Common myeloid progenitor, CD34-positive (primary cell): Measurements from ENCODE around the gene NR2C2AP.

Source experiments
- CTCF ChIA-PET: fragments of 350-600 bp; sonication (Branson Sonifier 250); formaldehyde crosslinking; loops from one replicate; lab custom pipeline; 2021; ENCODE audit warnings: antibody characterized with exemption; lab: Charles Lee
- POLR2A ChIA-PET: fragments of 350-600 bp; sonication (Branson Sonifier 250); formaldehyde crosslinking; loops from one replicate; lab custom pipeline; 2021; ENCODE audit warnings: antibody characterized with exemption; lab: Charles Lee
- DNase-seq, 3 donors: peaks; one replicate each; pipeline versions ENCODE4 v3.0.0 to v3.0.0-alpha.2; 2013
- H3K27ac ChIP-seq, 2 experiments: 1 replicate in 1 of 2; 2 replicates in 1 of 2; pipeline ENCODE4 v1.7.0; 2013; ENCODE audit warnings: inconsistent platforms in 2 of 2, low read length in 2 of 2, mild to moderate bottlenecking in 2 of 2, low read depth in 1 of 2, moderate library complexity in 1 of 2; ENCODE audit not compliant: severe bottlenecking in 2 of 2, insufficient read depth in 1 of 2, poor library complexity in 1 of 2
- H3K27me3 ChIP-seq, 5 experiments: replicated peaks in 2 of 5; 1 replicate in 3 of 5; 2 replicates in 2 of 5; pipeline versions ENCODE4 v1.6.1 to v1.7.0; 2013; ENCODE audit warnings: low read length in 4 of 5, mild to moderate bottlenecking in 2 of 5, moderate library complexity in 2 of 5, inconsistent platforms in 1 of 5; ENCODE audit not compliant: insufficient read depth in 5 of 5, control insufficient read depth in 4 of 5
- H3K36me3 ChIP-seq, 4 experiments: 1 replicate in 2 of 4; 2 replicates in 2 of 4; pipeline versions ENCODE4 v1.6.1 to v1.7.0; 2013; ENCODE audit warnings: low read length in 3 of 4, control low read depth in 1 of 4, mild to moderate bottlenecking in 1 of 4; ENCODE audit not compliant: control insufficient read depth in 4 of 4, insufficient read depth in 4 of 4
- H3K4me1 ChIP-seq, 4 experiments: 1 replicate in 3 of 4; 2 replicates in 1 of 4; pipeline versions ENCODE4 v1.6.1 to v1.7.1; 2013; ENCODE audit warnings: low read length in 3 of 4, mild to moderate bottlenecking in 3 of 4, control low read depth in 1 of 4, inconsistent platforms in 1 of 4, moderate library complexity in 1 of 4; ENCODE audit not compliant: control insufficient read depth in 4 of 4, insufficient read depth in 4 of 4; ENCODE audit errors: control extremely low read depth in 1 of 4
- H3K4me3 ChIP-seq, 7 experiments: 1 replicate in 4 of 7; 2 replicates in 3 of 7; pipeline versions ENCODE4 v1.5.1 to v1.7.0; 2013; ENCODE audit warnings: mild to moderate bottlenecking in 7 of 7, low read length in 6 of 7, moderate library complexity in 6 of 7, inconsistent platforms in 2 of 7, low read depth in 2 of 7, control low read depth in 1 of 7; ENCODE audit not compliant: insufficient read depth in 4 of 7, control insufficient read depth in 1 of 7; ENCODE audit errors: extremely low read depth in 1 of 7
- H3K9me3 ChIP-seq, 5 experiments: 1 replicate in 4 of 5; 2 replicates in 1 of 5; pipeline versions ENCODE4 v1.6.1 to v1.7.1; 2013; ENCODE audit warnings: low read length in 4 of 5, mild to moderate bottlenecking in 2 of 5, inconsistent platforms in 1 of 5, low read depth in 1 of 5, moderate library complexity in 1 of 5; ENCODE audit not compliant: control insufficient read depth in 4 of 5, insufficient read depth in 2 of 5; ENCODE audit errors: control extremely low read depth in 1 of 5
- WGBS: methylation state at CpG from one replicate; pipeline ENCODE4 v1.1.5; 2013; ENCODE audit not compliant: insufficient coverage; 5-methylcytosine and 5-hydroxymethylcytosine counted together

NR2C2AP gene

DNA sequence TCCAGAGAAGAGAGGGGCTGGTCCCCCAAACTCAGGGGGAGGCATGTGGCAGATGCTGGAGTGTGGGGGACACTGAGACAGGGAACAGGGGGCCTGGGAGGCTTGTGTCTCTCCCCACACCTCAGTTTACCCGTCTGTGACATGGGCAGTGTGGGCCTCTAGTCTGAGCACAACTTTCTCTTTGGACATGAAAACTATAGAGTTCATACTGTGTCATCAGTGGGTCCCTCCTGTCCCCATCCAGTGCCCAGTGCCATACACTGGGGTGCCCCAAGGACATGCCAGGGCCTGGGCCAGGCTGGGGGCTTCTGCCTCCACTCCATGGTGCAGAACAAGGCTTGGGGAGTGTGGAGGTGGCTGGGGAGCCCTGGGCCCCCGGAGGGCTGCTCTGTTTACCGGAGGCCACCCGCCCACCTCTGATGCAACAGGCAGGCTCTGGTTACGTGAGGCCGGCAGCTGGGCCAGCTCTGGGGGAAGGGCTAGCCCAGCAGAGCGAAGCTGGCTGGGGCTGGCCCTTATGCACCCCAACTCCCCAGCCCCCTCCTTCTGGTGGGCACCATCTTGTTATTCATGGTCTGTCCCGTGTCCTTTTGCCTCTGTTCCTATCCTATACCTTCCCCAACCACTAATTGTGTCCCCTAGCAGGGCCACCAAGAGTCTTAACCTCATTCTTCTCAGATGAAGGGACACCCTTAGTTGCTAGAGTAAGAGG lies 31.2 kb downstream of the NR2C2AP start:
- 91% methylated on average over 7 of the region's 8 CpGs for WGBS
- no peak for DNase-seq
- ChIA-PET CTCF (interaction anchor here (5.8 kb wide), 1 partner anchor 24 kb away, joined by 46 read pairs; no protein-coding TSS in a partner anchor), POLR2A (no interaction called here)
- peaks cover 0 to 8% (median 4%) of the 10 kb centered on the region in 4 experiments for H3K36me3 ChIP-seq
- peaks cover 0 to 7% (median 2%) of the 10 kb centered on the region in 5 experiments for H3K27me3 ChIP-seq
- H3K4me3 ChIP-seq, result no peak overlapping the region
- peaks cover 0 to 18% (median 10%) of the 10 kb centered on the region in 4 experiments for H3K4me1 ChIP-seq
- no peak overlapping the region for H3K27ac ChIP-seq
- no peaks in the 10 kb centered on the region for H3K9me3 ChIP-seq

- peaks cover 0 to 18% (median 10%) of the 10 kb centered on the region in 4 experiments for H3K4me1 ChIP-seq
- H3K36me3 ChIP-seq, result no peaks in the 10 kb centered on the region
- 95% methylated on average over 5 of the region's 6 CpGs for WGBS
- no peaks in the 10 kb centered on the region for H3K9me3 ChIP-seq
- CTCF ChIA-PET, result no interaction called here
- POLR2A ChIA-PET, result no interaction called here
- peaks cover 0 to 7% (median 2%) of the 10 kb centered on the region in 5 experiments for H3K27me3 ChIP-seq
- no peak for DNase-seq
- no peak overlapping the region for H3K27ac ChIP-seq
- H3K4me3 ChIP-seq, result peak overlapping the region in 1 of 7 experiments; percentile 40
Measured at GRCh38 chr19:19170873-19171672, 32.1 kb downstream of the NR2C2AP start.

- H3K27ac ChIP-seq, result no peak within 1 kb of the TSS
- H3K36me3 ChIP-seq, result no peaks in the 10 kb centered on the region
- peaks cover 0 to 7% (median 2%) of the 10 kb centered on the region in 5 experiments for H3K27me3 ChIP-seq
- POLR2A ChIA-PET, result no interaction called here
- H3K4me1 ChIP-seq, result peaks cover 0 to 18% (median 10%) of the 10 kb centered on the region in 4 experiments
- peak; percentile 56 to 84 (median 83) for DNase-seq
- H3K9me3 ChIP-seq, result no peaks in the 10 kb centered on the region
- peak within 1 kb of the TSS in 5 of 7 experiments; percentile 1 to 56 (median 19) for H3K4me3 ChIP-seq
- CTCF ChIA-PET, result interaction anchor here (1.0 kb wide), 1 partner anchor 116 kb away, joined by 3 read pairs; no protein-coding TSS in a partner anchor
- WGBS, result 15% methylated on average over 42 of the region's 56 CpGs
Measured at GRCh38 chr19:19170053-19170872, 33.0 kb downstream of the NR2C2AP start, which contains the start of gene MEF2B. TSS of gene MEF2B (minus strand) at chr19:19170263. CDS start at chr19:19150735, 19,528 bp downstream.

DNA sequence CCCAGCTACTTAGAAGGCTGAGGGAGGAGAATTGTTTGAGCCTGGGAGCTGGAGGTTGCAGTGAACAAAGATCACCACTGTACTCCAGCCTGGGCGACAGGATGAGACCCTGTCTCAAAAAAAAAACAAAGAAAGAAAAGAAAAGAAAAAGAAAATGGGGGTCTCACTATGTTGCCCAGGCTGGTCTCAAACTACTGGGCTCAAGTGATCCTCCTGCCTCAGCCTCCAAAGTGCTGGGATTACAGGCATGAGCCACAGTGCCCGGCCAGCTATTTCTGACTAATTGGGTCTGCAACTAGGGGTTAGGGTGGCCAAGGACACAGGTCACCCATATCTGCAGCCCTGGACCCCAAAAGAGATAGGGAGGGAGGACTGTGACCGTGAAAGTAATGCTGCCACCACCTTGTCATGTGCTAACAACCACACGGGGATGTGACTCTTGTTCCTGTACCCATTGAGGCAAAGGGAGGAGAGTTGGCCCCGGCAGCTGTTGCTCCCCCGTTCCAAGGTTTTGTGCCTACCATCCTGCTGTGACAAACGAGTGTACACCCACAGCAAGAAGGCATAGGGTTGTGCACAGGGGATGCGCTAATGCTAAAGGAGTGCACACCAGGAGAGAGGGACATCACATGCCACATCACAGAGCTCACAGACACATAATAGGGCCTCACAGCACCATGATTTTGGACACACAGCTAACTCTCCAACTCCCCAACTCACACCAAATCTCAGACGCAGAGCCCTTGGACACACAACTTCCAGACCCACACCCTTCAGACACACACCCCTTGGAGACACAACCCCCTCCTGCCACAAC lies 33.8 kb downstream of the NR2C2AP start:
- WGBS, result 90% methylated on average over 9 of the region's 9 CpGs
- Histone ChIP-seq H3K4me1 (peaks cover 0 to 18% (median 10%) of the 10 kb centered on the region in 4 experiments), H3K27ac (no peak overlapping the region), H3K9me3 (no peaks in the 10 kb centered on the region), H3K27me3 (peaks cover 0 to 7% (median 2%) of the 10 kb centered on the region in 5 experiments), H3K4me3 (peak overlapping the region in 3 of 7 experiments; percentile 1 to 56 (median 40)), H3K36me3 (no peaks in the 10 kb centered on the region)
- CTCF ChIA-PET, result interaction anchor here (1.0 kb wide), 1 partner anchor 115 kb away, joined by 3 read pairs; no protein-coding TSS in a partner anchor
- POLR2A ChIA-PET, result interaction anchor here (0.6 kb wide), 1 partner anchor 109 kb away, joined by 4 read pairs; no protein-coding TSS in a partner anchor
- DNase-seq, result no peak

GRCh38 chr19:19167612-19168011 lies 35.6 kb downstream of the NR2C2AP start:
- H3K36me3 ChIP-seq, result no peaks in the 10 kb centered on the region
- no peak overlapping the region for H3K4me3 ChIP-seq
- CTCF ChIA-PET, result interaction anchor here (1.6 to 2.1 kb wide), 2 partner anchors 11 to 21 kb away, joined by 5 to 6 read pairs; no protein-coding TSS in a partner anchor
- no peak overlapping the region for H3K27ac ChIP-seq
- DNase-seq, result no peak
- POLR2A ChIA-PET, result no interaction called here
- H3K27me3 ChIP-seq, result peaks cover 0 to 7% (median 2%) of the 10 kb centered on the region in 5 experiments
- H3K4me1 ChIP-seq, result peaks cover 0 to 18% (median 10%) of the 10 kb centered on the region in 4 experiments
- WGBS, result 100% methylated on average over 3 of the region's 3 CpGs
- no peaks in the 10 kb centered on the region for H3K9me3 ChIP-seq

DNA sequence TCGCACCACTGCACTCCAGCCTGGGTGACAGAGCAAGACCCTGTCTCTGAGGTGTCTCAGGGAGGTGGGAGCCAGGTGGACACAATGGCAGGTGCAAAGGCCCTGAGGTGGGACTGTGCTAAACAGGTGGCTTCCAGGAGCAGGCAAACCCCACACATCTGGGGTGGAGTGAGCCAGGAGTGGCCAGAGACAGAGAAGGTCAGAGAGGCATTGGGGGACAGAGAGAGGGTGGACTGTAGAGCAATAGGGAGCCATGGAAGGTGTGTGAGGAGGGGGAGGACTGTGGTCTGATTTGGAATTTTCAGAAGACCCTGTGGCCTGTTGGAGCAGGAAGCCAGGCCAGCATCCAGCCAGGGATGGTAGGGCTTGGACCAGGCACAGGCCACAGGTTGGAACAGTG lies 37.8 kb downstream of the NR2C2AP start:
- Histone ChIP-seq H3K36me3 (no peaks in the 10 kb centered on the region), H3K4me3 (no peak overlapping the region), H3K27ac (no peak overlapping the region), H3K4me1 (peaks cover 0 to 9% (median 7%) of the 10 kb centered on the region in 4 experiments), H3K9me3 (peaks cover 0 to 7% (median 0%) of the 10 kb centered on the region in 5 experiments), H3K27me3 (peaks cover 0 to 5% (median 0%) of the 10 kb centered on the region in 5 experiments)
- 100% methylated on average over 1 of the region's 1 CpG for WGBS
- CTCF ChIA-PET, result no interaction called here
- POLR2A ChIA-PET, result no interaction called here
- DNase-seq, result no peak
